GM12801 (cell line): ENCODE data around the gene TSPO.

Source experiments
- TF ChIP-seq, protein P1 (sequence below): IDR thresholded peaks from one replicate; pipeline ENCODE4 v1.5.1; 2011; ENCODE audit warnings: control low read depth; ENCODE audit not compliant: insufficient read length; ENCODE audit errors: extremely low read depth

The TSPO gene

GRCh38 chr22:43152357-43153071 is 1.2 kb downstream of the TSPO start:
- TF ChIP-seq, protein P1, sequence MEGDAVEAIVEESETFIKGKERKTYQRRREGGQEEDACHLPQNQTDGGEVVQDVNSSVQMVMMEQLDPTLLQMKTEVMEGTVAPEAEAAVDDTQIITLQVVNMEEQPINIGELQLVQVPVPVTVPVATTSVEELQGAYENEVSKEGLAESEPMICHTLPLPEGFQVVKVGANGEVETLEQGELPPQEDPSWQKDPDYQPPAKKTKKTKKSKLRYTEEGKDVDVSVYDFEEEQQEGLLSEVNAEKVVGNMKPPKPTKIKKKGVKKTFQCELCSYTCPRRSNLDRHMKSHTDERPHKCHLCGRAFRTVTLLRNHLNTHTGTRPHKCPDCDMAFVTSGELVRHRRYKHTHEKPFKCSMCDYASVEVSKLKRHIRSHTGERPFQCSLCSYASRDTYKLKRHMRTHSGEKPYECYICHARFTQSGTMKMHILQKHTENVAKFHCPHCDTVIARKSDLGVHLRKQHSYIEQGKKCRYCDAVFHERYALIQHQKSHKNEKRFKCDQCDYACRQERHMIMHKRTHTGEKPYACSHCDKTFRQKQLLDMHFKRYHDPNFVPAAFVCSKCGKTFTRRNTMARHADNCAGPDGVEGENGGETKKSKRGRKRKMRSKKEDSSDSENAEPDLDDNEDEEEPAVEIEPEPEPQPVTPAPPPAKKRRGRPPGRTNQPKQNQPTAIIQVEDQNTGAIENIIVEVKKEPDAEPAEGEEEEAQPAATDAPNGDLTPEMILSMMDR: no peak

DNA sequence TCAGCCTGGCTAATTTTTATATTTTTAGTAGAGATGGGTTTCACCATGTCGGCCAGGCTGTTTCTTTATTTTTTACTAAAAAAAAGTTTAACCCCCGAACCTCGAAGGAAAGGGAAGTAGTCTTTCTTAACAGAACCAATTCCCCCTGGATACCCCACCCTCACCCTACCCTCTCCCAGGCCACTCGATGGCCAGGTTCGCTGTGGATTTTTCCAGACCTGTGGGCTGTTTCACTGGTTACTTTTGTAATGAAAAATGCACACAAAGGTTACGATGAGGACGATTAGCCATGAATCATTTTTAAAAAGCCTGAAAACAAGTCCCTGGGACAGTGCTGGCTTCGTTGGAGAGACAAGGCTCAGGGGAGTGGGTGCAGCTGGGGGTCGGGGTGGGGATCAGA is 2.5 kb downstream of the TSPO start:
- TF ChIP-seq, protein P1: no peak

DNA sequence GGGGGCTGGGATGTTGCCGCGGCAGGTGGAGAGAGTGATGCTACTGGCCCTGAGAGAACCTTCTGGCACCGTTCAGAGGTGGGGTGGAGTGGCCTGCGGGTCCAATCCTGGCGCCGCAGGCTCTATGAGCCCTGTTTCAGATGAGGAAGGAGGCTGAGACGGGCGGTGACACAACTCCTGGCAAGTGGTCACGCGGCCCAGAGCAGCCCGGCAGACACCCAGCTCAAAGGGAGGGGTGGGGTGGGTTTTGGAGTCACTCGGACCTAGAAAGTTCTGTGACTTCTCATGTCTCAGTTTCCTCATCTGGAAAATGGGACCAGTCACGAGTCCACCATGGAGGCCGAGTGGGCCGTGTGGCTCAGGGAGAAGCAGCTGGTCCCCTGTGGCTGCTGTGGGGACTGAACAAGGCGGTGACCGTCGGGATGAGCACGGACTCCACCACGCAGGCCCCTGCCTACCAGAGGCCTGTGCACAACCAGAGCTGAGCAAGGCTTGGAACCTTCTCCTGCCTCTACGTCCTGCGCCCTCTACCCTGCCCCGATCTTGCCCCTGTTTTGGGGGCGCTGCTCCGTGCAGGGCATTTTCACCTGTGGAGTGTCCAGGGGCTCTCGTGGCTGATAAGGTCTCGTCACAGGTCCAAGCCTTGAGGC is 3.7 kb downstream of the TSPO start:
- TF ChIP-seq, protein P1: no peak

GRCh38 chr22:43155789-43156188 is 4.4 kb downstream of the TSPO start:
- TF ChIP-seq, protein P1: no peak

- TF ChIP-seq, protein P1: no peak
These were observed 5.1 kb downstream of the TSPO start for GRCh38 chr22:43156413-43156812.

GRCh38 chr22:43157874-43158546 is 6.7 kb downstream of the TSPO start:
- TF ChIP-seq, protein P1: no peak

- TF ChIP-seq, protein P1: no peak
These were observed 7.6 kb downstream of the TSPO start for GRCh38 chr22:43158778-43159483.
